Esophagus muscularis mucosa (tissue), 3 donors: ENCODE results near the gene CACNB1.

Source experiments
- CTCF ChIP-seq, 3 experiments: fragments of 200-600 bp in 2 of 3; fragments of 450-650 bp in 1 of 3; sonication (generic) in 2 of 3; IDR thresholded peaks; one replicate each; pipeline ENCODE4 v1.5.1; 2017 to 2019; ENCODE audit warnings: antibody characterized with exemption in 3 of 3, mild to moderate bottlenecking in 2 of 3, moderate library complexity in 1 of 3
- POLR2A ChIP-seq: fragments of 450-650 bp; IDR thresholded peaks from one replicate; pipeline ENCODE4 v1.6.1; 2017; ENCODE audit warnings: antibody characterized with exemption, moderate library complexity, mild to moderate bottlenecking, low read depth

- TF ChIP-seq CTCF (IDR thresholded peaks at IDR 0.05): no peak
- no peak for TF ChIP-seq POLR2A
Measured at GRCh38 chr17:39192901-39193300, 4.6 kb downstream of the CACNB1 start.
